GM11168 (cell line): ENCODE measurements around the gene QARS1.

ENCODE experiments used
- in situ Hi-C: fragments of 300-500 bp; cut with MboI; formaldehyde crosslinking; loops from one replicate; pipeline ENCODE4 v1.12.0; 2022; ENCODE audit warnings: low sequenced_read_pairs; ENCODE audit not compliant: unreplicated experiment

The QARS1 gene

DNA sequence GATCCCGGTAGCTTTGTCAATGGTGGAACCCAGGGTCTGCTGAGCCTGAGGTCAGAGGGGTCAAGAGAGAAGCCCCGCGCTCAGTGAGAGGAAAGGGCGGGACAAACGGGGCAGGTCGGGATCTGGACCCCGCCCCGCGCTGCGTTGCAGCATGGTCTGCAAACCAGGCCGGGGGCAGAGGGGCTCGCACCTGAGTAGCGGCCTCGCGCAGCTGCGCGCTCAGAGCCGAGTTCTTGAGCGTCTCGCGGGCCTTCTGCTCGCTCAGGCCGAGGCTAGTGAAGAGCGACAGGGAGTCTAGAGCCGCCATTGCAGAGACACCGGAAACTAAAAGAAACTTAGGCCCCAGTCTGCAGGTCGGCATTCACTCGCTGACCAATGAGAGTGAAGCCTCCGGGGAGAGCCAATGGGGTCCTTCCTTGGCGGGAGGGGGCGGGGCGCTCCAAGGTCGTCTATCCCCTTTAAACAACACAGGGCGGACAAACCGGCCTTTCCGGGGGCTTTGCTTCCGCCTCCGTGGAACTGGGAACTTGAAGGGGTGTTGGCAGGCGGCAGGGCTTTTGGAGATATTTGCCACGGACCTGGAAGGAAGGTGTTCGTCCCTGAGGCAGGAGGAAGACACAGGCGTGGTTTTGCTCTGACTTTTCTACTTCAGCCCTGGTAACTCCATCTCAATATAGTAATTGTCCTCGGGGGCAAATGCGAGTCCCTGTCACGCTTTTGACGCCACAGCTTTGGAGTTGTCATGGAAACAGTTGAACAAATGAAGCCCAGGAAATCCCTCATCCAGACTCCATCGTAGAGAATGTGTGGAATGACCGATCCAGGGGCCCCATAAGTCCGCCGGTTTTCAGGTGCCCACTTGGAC is at the start of gene QARS1:
TSS of gene QARS1 (minus strand) at position 331 of the 865 bp plus-strand sequence. CDS start at position 307, 24 bp downstream.
- in situ Hi-C loops: no loop called here

DNA sequence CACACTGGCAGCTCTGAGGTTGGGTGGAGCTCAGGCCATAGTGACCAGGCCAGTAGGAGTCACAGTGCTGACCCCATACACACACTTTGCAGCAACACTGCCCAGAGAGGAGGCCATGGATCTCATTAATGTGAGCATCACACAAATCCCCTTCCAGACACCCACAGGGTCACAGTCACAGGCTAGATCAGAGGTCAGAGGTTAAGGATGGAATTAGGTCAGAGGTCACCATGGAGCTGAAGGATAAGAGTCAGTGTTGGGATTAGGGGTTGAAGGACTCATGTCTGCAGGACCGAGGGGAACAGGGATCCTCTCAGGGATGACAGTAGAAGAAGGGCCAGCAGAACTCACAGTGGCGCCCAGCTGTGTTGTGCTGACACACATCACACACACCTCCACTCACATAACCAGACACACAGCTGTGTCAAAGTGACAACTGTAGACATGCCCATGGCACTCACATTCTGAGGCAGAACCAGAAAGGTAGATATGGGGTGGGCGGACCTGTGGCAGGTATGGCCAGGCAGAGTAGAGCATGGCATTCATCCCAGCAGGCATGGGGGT is 48.9 kb upstream of the QARS1 start:
- in situ Hi-C loops: loop anchor here (25.0 kb wide), 1 partner anchor 284 kb away; the partner anchor contains the start of gene NICN1

DNA sequence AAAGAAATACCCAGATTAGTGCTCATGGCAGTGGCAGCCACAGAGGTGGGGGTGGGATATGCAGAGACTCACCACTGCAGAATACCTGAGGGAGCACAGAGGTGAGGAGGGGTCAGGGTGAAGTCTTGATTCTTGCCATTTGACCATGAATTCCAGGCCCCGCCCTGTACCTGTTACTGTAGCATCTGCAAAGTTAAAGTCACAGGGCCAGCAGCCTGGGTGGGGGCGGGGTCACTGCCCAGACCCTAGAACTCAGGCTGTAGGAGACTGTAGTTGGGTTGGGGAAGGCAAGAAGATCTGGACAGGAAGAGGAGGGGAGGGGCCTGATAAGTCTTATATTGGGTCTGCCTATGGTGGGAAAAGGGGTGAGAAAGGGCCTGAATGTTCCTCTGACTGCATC is 47.1 kb upstream of the QARS1 start:
- in situ Hi-C loops: loop anchor here (25.0 kb wide), 1 partner anchor 286 kb away; the partner anchor contains the start of gene NICN1

DNA sequence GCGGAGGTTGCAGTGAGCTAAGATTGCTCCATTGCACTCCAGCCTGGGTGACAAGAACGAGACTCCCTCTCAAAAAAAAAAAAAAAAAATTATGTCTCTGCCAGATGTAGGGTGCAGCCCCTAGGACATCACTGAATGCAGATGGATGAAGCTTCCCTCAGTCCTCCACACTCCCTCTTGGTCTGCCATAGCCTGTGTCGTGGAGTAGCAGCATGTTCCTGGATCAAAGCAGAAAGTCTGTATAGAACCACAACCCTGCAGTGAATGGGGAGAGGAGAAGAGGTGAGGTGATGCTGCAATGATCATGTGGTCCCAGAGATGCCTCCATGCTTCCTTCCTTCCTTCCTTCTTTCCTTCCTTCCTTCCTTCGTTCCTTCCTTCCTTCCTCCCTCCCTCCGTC is 43.6 kb upstream of the QARS1 start:
- in situ Hi-C loops: no loop called here

DNA sequence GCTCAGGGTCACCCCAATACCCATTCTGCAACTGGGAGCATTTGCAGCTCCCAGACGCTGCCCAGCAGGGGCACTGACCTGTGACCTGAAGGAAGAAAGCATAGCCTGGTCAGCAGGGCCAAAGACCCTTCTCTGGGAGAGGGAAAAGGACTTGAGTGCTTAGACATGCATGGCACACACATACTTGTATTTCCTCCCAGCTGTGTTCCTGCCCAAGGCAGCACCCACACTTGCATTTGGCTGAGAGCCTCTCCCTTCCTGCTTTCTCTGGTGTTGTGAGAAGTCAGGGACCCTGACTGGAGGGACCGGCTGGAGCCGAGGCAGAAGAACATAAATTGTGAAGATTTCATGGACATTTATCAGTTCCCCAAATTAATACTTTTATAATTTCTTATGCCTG is 35.5 kb upstream of the QARS1 start:
- in situ Hi-C loops: no loop called here

GRCh38 chr3:49135499-49135898 is 30.9 kb upstream of the QARS1 start:
- in situ Hi-C loops: no loop called here

DNA sequence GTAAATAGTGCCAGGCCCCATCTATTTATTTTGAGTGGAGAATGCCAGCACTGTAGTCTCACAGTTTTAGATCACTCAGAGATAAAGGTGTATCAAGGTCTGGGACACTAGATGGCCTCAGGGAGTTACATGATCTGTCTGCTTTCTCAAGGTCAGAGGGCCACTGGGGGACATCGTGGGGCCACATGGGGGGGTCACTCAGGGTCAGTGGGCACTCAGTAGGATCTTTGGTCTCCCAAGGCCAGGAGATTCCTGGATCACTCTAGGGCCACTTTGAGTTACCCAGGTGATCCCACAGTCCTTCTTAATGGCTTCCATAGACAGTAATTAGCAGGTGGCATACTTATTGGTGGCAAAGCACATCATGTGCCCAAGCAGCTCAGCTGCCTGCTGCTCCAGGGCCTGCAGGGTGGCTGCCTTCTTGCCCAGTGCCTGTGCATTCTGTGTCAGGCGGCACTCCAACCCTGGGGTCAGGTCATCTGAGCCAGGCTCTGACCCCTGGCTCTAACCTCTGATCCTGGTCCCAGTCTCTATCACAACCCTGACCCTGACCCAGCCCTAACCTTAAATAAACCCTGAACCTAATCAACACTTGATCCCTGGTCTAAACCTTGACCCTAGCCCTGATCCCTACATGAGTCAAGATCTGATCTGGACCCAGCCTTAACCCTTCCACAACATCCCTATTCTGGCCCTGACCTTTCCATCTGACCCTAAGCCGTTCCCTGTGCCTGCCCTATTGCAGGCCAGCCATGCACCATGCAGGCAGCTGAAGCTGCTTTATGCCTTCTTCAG is 30.1 kb upstream of the QARS1 start:
- in situ Hi-C loops: no loop called here

- in situ Hi-C loops: no loop called here
These were observed 28.8 kb upstream of the QARS1 start for GRCh38 chr3:49133226-49133951.

DNA sequence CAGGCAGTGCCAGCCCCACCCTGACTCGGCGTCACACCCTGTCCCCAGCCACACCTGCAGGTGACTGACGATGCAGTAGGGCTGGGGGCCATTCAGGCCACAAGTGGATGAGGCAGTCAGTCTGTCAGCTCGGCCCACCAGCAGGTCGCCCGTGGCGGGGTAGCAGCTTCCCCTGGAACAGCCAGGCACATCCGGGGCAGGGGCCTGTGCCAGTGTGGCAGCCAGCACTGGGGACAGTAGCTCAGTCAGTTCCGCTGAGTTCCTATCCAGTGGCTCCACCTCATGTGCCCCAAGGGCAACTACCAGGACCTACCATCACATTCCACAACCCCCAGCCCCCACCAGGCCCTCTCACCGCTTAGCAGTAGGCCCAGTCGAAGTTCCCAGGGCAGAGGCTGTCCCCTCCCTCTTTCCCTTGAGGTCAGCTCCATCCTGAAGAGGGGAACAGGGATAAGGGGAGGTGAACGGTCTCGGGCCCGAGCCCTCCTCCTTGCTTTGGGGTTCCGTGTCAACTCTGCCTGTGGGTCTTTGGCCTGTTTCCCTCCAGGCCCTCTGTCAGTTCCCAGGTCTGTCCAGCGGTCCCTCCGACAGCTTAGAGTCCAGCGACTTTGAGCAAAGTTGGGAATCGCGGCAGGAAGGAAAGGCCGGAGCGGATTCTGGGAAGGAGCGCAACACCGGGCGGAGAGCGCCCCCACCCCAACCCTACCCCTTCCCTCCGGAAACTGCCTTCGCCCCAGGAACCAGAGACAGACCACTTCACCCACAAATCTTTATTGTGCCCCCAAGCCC is 28.1 kb upstream of the QARS1 start, which contains the start of gene LAMB2:
TSS of gene LAMB2 (minus strand) at position 614 of the 789 bp plus-strand sequence. CDS start at position 431, 183 bp downstream.
- in situ Hi-C loops: no loop called here

DNA sequence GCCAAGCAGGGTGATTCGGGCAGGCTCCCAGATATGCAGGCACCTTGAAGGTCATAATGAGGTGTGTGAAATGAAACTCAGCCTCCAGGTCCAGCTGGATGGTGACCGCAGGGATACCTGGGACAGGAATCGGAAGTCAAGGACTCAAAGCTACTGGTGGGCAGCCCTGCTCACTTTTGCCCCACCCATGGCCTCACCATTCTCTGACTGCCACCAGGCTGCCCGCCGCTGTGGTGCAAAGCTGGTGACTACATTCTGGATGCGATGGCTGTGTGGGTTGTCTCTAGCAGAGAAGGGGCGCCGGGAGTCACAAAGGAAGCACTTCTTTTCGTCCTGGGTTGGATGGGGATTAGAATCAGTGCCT is 27.5 kb upstream of the QARS1 start:
- in situ Hi-C loops: no loop called here

DNA sequence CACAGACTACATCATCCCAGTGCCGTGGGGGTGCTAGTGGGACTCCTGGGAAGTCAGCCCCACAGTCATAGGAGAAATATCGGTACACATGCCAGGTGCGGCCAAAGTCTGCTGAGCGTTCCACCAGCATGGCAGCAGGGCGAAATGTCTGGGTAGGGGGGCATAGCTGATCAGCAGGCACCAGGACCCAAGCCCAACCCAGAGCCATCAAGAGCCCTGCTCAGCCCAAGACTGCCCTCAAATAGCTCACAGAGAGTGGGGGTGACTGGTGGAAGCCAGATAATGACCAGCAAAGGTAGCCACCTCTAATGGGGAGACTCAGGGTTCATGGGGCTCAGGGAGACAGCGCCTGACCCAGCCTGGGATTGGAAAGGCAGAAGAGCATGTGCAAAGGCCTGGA is 27.0 kb upstream of the QARS1 start:
- in situ Hi-C loops: no loop called here

DNA sequence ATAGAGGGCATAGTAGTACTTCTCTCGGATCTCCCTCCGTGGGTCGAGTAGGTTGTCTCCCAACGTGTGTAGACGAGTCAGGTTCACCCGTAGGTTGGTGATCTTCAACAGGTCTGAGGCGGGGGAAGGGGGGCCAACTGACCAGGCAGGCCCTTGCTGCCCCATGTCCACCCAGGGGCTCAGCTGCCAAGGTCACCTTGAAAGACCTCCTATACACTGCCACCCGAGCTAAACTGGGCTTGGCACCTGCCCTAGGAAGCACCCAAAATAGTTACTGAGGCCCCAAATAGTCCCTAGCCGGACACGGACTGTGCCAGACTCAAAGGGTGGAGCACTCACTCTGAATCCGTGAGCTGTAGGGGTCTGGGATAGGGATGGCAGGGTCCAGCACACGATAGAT is 26.5 kb upstream of the QARS1 start:
- in situ Hi-C loops: no loop called here

DNA sequence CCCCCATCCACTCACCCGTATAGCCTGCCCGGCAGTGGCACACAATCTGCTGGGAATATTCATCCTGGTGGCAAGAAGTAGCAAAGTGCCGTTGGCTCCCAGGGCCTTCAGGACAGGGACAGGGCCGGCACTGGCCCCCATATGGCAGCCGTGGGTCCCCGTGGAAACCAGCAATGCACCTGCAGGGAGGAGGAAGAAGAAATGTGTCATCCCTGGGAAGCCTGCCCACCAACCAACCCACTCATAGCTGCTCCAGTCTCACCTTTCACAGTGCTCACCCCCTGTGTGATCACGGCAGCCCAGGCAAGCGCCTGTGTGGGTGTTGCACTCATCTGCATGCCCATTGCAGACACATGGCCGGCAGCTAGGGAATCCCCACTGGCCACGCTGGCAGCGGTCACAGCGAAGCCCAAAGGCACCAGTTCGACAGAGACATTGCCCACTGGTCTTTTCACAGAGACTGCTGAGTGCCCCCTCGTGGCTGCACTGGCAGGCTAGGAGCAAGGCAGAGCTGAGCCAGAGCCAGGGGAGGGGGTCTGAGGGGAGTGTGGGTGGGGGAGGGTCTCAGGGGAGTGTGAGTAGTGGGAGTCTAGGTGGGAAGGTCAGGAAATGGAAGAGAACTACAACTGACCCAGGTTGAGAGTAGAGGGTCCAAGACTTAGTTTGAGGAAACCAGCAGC is 20.6 kb upstream of the QARS1 start:
- in situ Hi-C loops: no loop called here

DNA sequence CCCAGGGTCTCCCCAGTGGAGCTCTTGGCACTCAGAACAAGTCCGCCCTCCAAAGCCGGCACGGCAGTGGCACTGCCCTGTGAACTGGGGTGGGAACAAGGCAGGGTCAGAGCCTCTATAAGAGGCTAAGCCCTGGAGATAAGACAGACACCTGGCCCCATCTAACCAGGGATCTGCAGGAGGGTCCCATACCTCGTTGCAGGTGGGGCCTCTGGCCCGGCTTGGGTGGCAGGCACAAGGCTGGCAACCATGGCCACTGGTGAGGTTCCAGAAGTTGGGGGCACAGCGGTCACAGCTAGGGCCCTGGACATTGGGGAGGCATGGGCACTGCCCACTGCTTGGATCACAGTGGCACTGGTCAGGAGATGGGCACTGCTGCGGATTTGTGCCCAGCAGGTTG is 19.6 kb upstream of the QARS1 start:
- in situ Hi-C loops: no loop called here

DNA sequence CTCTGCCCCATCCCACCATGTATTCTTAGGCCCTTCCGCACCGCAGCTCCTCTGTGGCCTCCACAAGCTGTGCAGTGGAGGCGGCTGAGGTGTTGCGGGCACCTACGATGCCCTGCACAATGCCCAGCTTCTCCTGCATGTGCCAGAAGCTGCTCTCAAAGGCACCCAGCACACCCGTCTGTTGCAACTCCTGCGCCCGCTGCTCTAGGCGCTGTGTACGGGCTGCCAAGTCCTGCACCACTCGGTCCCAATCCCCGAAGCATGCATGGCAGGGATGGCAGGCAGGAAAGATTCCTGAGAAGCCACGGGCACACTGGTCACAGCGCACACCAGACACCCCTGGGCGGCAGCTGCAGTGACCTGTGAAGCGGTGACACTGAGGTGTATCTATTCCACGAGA is 19.1 kb upstream of the QARS1 start:
- in situ Hi-C loops: no loop called here

- in situ Hi-C loops: no loop called here
These were observed 18.5 kb upstream of the QARS1 start for GRCh38 chr3:49122886-49123545.

GRCh38 chr3:49122451-49122850 is 17.9 kb upstream of the QARS1 start:
- in situ Hi-C loops: no loop called here

DNA sequence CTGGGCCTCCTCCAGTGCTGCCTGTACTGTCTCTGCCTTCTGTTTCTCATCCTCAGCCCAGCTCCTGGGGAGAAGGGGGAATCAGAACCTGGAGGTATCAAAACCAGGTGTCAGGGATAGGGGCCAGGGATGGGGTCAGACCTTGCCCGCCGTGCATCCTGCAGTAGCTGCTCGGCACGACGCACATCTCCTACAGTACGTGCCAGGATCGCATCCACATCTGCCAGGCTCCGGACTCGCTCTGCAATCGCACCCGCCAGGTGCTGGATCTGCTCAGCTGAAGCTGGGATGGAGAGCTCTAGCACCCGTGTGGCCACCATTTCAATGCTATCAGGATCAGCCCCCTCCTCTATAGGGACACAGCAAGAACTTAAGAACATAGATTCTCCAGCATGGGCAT is 17.5 kb upstream of the QARS1 start:
- in situ Hi-C loops: no loop called here
